Adrenal gland (tissue), 5 donors: Measurements from ENCODE around the gene EYS.

ENCODE experiments used
- POLR2A ChIP-seq, 2 donors: fragments of 450-650 bp; IDR thresholded peaks; one replicate each; pipeline ENCODE4 v1.6.1; 2017; ENCODE audit warnings: antibody characterized with exemption in 2 of 2, mild to moderate bottlenecking in 2 of 2, moderate library complexity in 1 of 2
- TF ChIP-seq, protein P1 (sequence below), 6 experiments: fragments of 450-650 bp in 4 of 6; fragments of 200-600 bp in 2 of 6; sonication (generic) in 1 of 6; IDR thresholded peaks; 1 replicate in 5 of 6; 2 replicates in 1 of 6; pipeline versions ENCODE4 v1.5.1 to v1.8.0; 2016 to 2021; ENCODE audit warnings: antibody characterized with exemption in 6 of 6, mild to moderate bottlenecking in 2 of 6, moderate library complexity in 1 of 6
- donor health status: DM: no; HTN: no; CAD: no.

GRCh38 chr6:65112435-65112834 lies 594.6 kb downstream of the EYS start:
- TF ChIP-seq, protein P1, sequence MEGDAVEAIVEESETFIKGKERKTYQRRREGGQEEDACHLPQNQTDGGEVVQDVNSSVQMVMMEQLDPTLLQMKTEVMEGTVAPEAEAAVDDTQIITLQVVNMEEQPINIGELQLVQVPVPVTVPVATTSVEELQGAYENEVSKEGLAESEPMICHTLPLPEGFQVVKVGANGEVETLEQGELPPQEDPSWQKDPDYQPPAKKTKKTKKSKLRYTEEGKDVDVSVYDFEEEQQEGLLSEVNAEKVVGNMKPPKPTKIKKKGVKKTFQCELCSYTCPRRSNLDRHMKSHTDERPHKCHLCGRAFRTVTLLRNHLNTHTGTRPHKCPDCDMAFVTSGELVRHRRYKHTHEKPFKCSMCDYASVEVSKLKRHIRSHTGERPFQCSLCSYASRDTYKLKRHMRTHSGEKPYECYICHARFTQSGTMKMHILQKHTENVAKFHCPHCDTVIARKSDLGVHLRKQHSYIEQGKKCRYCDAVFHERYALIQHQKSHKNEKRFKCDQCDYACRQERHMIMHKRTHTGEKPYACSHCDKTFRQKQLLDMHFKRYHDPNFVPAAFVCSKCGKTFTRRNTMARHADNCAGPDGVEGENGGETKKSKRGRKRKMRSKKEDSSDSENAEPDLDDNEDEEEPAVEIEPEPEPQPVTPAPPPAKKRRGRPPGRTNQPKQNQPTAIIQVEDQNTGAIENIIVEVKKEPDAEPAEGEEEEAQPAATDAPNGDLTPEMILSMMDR (IDR thresholded peaks at IDR 0.05), result no peak
- no peak for TF ChIP-seq POLR2A (IDR thresholded peaks at IDR 0.05)
